ENCODE measurements around the gene P2RY1.

P2RY1 gene, protein sequence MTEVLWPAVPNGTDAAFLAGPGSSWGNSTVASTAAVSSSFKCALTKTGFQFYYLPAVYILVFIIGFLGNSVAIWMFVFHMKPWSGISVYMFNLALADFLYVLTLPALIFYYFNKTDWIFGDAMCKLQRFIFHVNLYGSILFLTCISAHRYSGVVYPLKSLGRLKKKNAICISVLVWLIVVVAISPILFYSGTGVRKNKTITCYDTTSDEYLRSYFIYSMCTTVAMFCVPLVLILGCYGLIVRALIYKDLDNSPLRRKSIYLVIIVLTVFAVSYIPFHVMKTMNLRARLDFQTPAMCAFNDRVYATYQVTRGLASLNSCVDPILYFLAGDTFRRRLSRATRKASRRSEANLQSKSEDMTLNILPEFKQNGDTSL

GRCh38 chr3:152834776-152835600 is at the start of gene P2RY1:
P2RY1 (plus strand) TSS chr3:152835131; CDS start chr3:152835783, 652 bp downstream.
- DNase-seq, result no peak

DNA sequence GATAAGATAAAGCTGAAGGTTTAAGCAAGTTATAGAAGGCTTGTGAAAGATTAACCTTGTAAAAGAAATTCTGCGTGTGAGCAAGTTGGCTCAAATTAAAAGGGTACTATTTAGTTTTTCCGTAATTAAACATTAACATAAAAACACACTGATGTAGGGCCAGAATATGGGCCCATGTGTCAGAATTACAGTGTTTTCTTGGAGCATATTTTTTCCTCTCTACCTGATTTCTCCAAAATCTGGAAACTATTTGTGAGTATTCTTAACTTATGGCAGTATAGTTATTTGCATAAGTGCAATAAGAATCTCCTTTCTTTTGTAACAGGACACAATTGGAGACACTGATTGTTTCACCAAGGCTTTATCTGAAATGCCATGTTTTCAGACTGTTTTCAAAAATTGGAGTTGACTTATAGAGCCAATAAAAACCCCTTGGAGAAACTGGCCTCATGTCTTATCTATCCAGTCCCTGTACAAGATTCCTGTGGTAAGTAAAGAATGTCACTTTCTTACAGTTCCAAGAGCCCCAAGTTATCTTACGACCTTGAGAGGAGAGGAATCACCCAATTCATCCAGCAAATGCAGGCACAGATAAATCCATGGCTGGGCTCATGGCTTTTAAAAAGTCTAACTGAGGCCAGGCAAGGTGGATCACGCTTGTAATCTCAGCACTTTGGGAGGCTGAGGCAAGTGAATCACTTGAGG is 47.8 kb upstream of the P2RY1 start:
- no peak for DNase-seq

DNA sequence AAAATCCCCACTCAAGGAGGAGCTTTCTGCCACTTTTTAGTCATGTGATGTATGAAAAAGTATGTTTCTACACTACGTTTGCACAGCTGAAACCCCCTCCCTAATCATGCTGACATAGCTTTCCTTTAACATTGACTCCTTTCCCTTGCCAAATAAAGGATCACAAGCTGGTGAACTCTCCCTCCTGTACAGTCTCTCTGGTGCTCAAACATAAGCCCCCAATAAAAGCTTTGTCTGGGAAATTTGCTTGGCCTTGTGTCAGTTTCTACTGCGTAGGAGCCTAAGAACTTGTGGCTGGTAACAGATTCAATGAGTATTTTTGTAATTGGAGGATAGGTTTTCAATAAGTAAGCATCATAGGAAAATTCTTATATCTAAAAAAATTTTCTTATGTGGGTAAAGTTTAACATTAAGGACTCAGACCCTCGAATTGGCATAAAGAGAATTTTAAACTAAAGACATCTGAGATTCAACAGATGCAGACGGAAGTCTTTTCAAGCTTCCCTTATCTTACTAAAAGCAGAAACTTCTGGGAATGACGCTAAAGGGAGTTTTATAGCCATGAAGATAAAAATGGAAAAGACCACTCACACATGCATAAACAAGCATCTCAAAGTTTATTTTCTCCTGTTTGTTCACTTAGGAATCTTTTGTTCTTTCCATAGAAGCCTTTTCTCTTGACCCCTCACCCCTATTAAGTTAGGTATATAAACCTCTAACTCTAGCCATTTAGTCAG is 44.1 kb upstream of the P2RY1 start:
- no peak for DNase-seq

DNA sequence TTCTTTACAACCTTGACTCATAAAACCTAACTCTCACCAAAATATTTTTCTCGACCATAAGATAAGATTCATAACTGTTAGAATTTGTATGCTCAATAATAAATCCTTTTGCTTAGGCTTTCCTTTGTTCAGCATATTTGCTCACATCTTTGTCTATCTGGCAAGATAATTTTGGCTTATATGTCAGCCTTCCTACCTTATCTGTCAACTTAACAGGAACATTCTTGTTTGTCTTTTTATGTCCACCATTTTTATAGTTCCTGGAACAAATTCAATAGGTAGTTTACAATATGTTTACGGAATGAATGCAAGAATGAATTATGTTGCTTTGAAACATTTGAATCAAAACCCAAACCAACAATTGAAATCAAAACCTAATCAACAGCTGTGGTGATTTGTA is 41.0 kb upstream of the P2RY1 start:
- DNase-seq, result no peak

DNA sequence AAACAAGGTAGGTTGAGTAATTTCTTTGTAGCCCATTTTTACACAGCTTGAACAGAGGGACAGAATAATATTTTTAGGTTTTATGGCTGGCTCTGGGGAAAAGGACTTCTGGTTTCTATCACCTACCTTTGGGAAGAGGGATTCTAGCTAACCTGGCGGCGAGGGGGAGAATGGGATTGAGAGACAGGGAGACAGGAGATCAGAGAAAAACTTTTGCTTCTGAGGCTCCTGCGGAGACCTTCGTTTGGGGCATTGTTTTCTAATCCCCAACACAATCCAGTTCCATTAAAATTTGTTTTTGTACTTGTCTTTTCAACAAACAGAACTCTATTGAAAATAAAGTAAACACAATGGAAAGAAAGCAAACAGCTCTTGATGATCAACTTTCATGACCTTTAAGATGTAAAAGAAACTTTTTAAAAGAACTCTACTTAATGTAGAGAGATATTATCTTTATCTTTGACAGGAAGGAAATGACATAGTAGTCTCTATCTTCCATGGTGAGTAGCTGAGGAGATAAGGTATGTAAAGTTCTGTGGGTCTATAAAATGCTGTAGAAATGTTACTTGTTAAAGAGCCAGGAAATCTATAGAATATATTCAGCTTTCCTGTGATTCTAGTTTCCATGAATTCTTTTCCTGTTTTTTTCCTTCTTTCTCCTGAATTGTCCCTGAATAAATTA is 37.0 kb upstream of the P2RY1 start:
- DNase-seq, result no peak

DNA sequence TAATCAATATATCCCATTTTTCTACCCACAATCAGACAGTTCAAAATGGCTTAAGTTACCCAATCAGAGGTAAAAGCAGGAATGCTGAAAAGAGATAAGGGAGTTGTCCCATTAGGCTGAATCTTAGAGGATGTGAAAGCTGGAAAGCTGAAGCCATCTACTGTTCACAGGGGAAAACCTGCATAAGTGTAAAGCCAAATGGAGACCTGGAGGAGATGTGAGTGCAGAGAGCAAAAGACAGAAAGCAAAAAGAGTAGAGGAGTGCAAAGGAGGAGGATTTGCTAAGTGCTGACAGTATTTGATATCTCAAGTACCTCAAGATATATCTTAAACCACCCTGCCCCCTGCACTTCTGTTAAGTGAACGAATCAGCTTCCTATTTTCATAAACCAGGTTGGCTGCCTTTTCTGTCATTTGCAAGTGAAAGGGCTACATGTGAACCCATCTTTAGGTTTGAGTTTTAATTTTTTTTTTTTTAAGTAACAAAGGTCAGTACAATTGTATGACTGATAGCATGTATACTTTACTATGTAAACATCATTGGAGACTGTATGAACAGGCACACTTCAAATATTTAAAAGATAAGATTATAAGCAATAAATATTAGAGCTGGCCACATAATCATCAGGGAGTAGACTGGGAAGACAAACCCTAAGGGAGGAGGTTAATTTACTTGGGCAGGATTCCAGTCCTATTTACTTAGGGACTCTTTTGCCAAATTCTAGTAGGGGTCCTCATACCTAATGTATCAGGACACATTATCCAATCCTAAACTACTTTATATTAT is 22.8 kb upstream of the P2RY1 start:
- no peak for DNase-seq

- no peak for DNase-seq
Observed at GRCh38 chr3:152817400-152817799, 17.5 kb upstream of the P2RY1 start.

- no peak for DNase-seq
Observed at GRCh38 chr3:152818027-152818426, 16.9 kb upstream of the P2RY1 start.

GRCh38 chr3:152823173-152823572 is 11.8 kb upstream of the P2RY1 start:
- no peak for DNase-seq

GRCh38 chr3:152823781-152824180 is 11.2 kb upstream of the P2RY1 start:
- DNase-seq, result no peak

GRCh38 chr3:152825566-152825965 is 9.4 kb upstream of the P2RY1 start:
- DNase-seq, result no peak

GRCh38 chr3:152826476-152826875 is 8.5 kb upstream of the P2RY1 start:
- no peak for DNase-seq

DNA sequence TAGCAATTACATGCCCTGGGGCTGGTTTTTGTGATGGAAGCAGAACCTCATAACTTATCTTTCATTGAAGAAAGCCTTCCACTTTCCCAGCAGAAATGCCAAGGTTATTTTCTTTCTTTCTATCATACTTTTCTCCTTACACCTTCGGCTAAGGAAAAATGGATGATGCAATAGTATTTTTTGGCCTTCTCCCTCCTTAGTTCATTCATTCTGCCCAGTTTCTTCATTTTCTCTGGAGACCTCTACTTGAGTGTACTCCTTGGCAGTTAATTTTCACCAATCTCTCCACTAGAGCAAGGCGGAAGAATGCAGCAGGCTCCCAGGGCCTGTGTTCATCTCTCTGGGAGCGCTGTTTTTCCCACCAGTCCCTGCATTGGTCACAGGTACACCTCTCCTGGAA is 7.6 kb upstream of the P2RY1 start:
- no peak for DNase-seq

DNA sequence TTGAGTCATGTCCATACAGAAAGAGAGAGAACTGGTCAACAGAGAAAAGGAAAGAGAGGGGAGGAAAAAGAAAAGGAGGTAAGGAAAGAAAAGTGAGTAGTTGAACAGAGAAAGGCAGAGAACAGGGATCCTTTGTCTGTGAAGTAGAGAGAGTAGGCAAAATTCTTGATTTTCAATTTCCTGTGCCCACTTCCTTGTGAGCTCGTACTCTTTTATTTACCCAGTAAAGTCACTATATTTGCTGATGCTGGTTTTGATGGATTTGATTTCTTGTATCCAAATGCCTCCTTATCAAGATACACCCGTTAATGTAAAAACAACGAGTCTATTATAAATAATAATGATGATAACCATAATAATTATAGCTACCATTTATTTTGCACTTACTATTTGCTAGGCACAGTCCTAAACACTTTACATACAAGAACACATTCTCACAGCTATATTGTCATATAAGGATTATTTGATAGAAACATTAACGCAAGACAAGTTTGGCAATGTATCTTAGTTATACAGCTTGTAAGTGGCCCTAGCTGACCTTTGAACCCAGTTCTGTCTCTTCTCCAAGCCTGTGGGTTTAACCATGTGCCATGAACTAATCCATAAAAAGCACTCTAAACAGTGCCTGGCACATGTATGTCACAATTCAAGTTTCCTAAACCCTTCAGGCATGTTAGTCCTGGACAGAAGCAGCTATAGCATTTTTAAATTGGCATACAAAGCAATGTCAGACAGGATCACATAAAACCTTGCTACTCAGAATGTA is 6.7 kb upstream of the P2RY1 start:
- DNase-seq, result no peak

DNA sequence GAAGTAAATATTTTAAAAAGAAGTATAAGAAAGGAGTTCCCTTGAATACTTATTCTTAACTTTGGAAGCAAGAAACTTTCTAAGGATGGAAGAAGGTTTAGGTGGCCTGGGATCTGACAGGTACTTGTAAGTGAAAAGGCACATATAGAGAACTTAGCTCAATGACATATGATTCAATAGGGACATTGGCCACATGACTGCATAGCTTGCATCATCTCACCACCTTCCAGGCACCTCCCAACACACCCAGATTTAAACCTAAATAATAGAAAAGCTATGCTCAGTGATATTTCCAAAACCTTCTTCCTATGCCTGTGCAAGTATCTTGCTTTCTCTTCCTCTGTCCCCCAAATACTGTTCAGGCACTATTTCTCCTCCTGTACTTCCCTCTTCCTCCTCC is 4.7 kb upstream of the P2RY1 start:
- no peak for DNase-seq

DNA sequence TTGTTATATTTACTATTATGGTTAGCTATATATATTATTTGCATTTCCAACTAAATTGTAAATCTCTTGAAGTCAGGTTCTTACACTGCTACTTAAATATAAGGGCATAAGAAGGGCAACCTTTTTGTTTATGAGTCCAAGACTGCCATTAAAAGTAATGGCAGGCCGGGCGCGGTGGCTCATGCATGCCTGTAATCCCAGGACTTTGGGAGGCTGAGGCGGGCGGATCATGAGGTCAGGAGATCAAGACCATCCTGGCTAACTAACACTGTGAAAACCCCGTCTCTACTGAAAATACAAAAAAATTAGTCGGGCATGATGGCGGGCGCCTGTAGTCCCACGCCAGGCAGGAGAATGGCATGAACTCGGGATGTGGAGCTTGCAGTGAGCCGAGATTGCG is 2.9 kb upstream of the P2RY1 start:
- DNase-seq, result no peak

DNA sequence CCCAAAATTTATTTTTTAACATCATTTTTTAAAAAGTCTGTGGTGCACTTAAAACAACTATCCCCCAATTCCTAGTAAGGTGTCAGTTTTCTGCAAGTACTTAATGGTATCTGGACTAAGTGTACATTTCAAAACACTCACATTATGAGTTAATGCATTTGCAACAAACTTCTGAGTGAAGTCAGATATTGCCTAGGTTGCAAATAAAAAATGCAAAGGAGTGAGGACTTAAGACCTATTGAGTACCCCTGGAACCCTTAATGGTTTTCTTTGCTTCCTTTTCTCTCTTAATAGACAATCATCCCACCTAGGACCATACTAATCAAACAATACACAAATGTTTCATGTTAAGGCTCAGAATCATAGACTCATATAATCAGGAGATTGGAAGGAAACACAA is 1.8 kb upstream of the P2RY1 start:
- no peak for DNase-seq

DNA sequence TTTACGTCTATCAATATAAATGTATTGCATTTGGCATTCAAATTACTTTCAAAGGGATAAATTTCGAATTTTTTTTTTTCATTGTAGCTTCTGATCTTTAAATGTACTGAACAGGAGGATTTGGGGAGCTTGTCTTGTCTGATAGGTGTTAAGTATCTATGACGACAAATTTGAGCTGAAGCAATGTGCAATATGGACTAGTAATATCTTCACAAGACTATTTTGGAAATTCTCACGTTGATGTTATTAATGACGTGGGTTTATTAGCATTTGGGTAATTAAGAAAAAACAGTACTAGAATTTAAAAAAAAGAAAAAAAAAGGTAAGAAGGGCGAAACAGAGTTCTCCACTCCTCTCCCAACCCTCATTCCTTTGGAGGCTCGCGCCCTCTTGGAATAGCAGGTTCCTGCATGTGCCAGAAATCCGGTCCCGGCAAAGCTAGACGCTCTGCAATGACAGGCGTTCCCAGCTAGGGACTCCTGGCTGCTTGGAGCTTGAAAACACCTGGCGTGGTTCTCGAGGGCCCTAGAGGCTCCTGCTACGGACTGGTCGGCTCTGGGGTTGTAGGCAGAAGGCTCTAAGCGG is 648 bp upstream of the P2RY1 start:
- DNase-seq, result no peak

GRCh38 chr3:152835601-152836102 is 721 bp downstream of the P2RY1 start:
- DNase-seq, result no peak

- no peak for DNase-seq
Observed at GRCh38 chr3:152836269-152836668, 1.3 kb downstream of the P2RY1 start.
